GM18858 (cell line): Measurements from ENCODE around the gene RGS19.

Experiments
- ATAC-seq: cut with Tn5 transposase; IDR thresholded peaks from one replicate; pipeline ENCODE4 v1.9.1; 2021; ENCODE audit not compliant: unreplicated experiment

The RGS19 gene

DNA sequence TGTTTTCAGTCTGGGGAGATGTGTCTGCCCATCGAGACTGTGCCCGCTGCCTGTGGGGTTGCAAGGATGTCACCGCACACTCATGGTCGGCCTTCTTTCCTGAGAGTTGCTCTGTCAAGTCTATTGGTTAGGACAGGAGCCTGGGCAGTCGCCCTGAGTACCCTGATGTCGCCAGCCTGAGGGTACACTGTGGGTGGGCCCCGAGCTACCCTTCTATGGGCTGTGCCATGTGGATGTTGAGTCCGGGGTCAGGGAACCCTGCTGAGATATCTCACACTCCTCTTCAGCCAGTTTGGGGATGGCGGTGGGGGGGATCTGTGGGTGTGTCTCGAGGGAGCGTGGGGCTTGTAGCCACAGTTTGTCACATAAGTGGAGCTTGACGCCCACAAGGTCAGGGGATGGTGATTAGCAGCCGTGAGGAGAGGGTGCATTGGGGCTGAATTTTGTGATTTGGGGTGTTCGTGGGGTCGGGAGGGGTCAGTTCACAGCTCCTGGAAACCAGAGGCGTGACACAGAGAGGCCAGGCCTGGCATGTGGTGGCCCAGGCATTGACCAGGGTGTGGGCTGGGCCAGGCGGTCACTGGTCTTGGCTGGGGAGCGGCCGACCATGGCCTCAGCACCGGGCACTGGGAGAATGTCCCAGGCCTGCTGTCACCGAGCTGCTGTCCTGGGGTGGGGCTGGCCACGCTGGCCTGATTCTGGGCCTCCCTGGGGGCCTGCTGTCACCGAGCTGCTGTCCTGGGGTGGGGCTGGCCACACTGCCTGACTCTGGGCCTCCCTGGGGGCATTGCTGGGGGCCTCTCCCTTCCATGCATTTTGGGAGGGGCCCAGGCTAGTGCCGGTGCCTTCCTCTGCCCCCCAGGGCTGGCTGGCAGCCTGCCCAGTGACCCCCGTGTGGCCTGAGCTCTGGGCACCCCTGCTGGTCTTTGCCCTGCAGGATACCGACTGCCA is 29.7 kb upstream of the RGS19 start:
- no peak for ATAC-seq

GRCh38 chr20:64107736-64108457 is 28.6 kb upstream of the RGS19 start:
- ATAC-seq, result no peak

GRCh38 chr20:64106981-64107735 is 27.8 kb upstream of the RGS19 start, which contains the start of gene NPBWR2:
Gene NPBWR2 (minus strand): TSS chr20:64107565. CDS start chr20:64106831, 734 bp downstream.
- no peak for ATAC-seq

GRCh38 chr20:64106435-64106961 is 27.2 kb upstream of the RGS19 start:
- ATAC-seq, result no peak

GRCh38 chr20:64105846-64106434 is 26.6 kb upstream of the RGS19 start:
- ATAC-seq, result no peak

DNA sequence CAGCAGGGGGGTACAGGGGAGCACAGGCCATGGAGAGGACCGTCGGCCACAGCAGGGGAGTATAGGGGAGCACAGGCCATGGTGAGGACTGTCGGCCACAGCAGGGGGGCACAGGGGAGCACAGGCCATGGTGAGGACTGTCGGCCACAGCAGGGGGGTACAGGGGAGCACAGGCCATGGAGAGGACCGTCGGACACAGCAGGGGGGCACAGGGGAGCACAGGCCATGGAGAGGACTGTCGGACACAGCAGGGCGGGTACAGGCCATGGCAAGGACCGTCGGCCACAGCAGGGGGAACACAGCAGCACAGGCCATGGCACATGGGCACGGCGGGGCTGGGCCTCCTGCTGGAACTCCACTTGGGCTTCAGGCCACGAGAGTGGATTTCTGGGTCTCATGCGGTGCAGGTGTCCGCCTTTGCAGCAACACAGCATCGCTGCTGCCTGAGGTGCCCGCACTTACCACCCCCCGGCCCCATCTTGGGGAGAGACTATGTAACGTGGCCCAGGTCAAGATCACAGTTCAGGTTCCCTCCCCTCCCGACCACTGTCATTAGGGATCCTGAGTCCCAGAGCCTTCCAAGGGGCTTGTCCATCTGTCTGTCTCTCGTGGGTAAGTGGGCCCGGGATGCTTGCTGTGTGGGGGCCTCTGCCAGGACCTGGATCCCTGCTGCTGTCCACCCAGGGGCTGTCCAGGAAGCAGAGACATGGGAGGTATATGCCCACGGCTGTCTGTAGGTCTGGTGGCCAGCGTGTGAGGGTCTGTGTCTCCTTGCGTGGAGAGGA is 25.5 kb upstream of the RGS19 start:
- no peak for ATAC-seq

GRCh38 chr20:64103871-64104666 is 24.8 kb upstream of the RGS19 start:
- ATAC-seq, result no peak

- ATAC-seq, result no peak
These were observed 23.5 kb upstream of the RGS19 start for GRCh38 chr20:64102647-64103354.

GRCh38 chr20:64101731-64102621 is 22.7 kb upstream of the RGS19 start:
- no peak for ATAC-seq

DNA sequence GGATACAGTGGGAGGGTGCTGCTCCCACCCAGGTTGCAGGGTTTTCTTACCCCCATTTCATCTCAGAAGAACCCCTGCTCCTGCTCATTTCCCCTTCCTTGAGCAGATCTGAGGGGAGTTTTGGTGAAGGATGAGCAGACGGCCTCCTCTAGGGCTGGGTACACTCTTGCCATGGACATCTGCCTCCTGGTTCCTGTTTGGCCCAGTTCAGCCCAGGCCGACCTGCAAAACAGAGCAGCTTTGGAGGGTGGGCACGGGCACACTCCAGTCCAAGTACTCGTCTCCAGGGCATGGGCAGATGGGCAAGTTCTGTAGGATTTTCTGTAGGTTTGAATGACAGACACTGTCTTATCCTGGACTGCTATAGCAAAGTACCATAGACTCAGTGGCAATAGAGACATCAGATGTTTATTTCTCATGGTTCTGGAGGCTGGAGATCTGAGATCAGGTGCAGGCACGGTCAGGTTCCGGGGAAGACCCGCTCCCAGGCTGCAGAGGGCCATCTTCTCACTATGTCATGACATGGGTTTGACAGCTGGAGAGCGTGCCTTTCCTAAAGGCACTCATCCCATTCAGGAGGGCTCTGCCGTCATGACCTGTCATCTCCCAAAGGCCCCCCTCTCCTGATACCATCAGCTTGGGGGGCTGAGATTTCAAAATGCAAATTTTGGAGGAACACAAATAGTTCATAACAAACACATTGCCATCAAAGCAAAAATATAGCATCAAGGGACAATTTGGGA is 21.8 kb upstream of the RGS19 start:
- ATAC-seq, result no peak

DNA sequence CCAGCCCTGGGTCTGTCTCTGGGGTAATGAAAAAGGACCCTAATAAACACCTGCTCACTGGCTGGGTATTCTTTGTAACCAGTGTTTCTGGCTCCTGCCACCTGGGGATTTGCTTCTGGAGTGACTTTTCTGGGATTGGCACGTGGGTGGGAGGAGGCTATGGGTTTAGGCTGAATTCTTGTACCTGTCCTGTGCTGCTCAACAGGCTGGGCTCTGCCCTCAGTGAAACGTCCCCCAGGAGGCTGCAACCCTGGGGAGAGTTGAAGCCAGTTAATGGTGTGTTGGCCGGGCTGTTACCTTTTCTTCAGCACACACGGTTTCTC is 21.2 kb upstream of the RGS19 start:
- no peak for ATAC-seq

DNA sequence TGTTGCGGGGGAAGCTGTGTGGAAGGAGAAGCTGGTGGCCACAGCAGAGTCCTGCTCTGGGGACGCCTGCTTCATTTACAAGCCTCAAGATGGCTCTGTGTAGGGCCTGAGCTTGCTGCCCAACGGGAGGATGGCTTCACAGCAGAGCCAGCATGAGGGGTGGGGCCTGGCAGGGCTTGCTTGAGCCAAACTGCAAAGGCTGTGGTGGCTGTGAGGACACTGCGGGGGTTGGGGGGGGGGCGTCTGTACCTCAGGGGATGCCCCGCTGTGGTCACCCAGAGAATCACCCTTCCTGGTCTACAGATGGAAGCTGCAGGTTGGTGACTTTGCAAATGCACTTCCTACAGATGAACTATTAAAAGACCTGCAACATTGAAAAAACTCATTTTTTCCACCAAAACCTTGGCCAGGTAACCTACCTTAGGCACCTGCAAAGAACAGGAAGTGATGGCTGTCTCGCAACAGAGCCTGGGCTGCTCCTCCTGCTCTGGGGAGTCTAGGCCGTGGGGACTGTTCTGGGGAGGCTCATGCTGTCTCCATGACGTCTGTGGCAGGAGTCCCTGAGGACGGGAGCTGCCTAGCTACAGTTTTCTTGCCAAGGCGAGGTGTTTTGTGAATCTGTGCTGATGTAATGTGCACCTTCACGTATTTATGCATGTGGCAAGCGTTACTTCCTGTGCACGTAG is 20.7 kb upstream of the RGS19 start:
- ATAC-seq, result no peak

GRCh38 chr20:64099086-64099786 is 19.9 kb upstream of the RGS19 start:
- ATAC-seq, result no peak

GRCh38 chr20:64098471-64099013 is 19.2 kb upstream of the RGS19 start:
- no peak for ATAC-seq

GRCh38 chr20:64096535-64096934 is 17.2 kb upstream of the RGS19 start:
- no peak for ATAC-seq
